SK-N-SH (cell line): ENCODE results near the gene ARMC3. TPM values are rescaled to one million over a fixed set of nuclear protein-coding genes. Genes with fewer than 3 reads are reported as not detected.
"Not testable (repeated sequence)": the region's sequence is repeated elsewhere in the genome, so short reads cannot be mapped to it uniquely, and the experiment has no call there.

Source experiments
- CTCF ChIA-PET: fragments of 300-600, 350-600 bp; formaldehyde crosslinking; extraction: SDS; loops from one replicate; lab custom pipeline; 2021; lab: Yijun Ruan, JAX
- POLR2A ChIA-PET: fragments of 350-600 bp; sonication (Branson Sonifier 250); formaldehyde crosslinking; extraction: SDS; loops from one replicate; lab custom pipeline; 2020; ENCODE audit warnings: antibody characterized with exemption, inconsistent platforms; lab: Yijun Ruan, JAX
- DNase-seq: peaks from one replicate; pipeline ENCODE4 v3.0.0; 2012
- H2AFZ ChIP-seq: fragments of 200-600 bp; sonication (generic); 2 replicates; pipeline ENCODE4 v1.8.1; 2016; ENCODE audit warnings: antibody characterized with exemption, mild to moderate bottlenecking, low read depth
- H3F3A ChIP-seq: fragments of 200-600 bp; sonication (generic); replicated peaks from 2 replicates; pipeline ENCODE3; 2016; ENCODE audit warnings: antibody characterized with exemption, mild to moderate bottlenecking; ENCODE audit not compliant: insufficient read depth
- H3K27ac ChIP-seq, 2 experiments: fragments of 200-500 bp in 1 of 2; fragments of 200-600 bp in 1 of 2; sonication (Bioruptor generic) in 1 of 2; sonication (generic), shearing (Covaris generic) in 1 of 2; 2 replicates each; pipeline versions ENCODE4 v1.5.1 to v1.6.1; 2014 to 2016; ENCODE audit warnings: low read depth in 2 of 2, inconsistent platforms in 1 of 2, low read length in 1 of 2, mild to moderate bottlenecking in 1 of 2, mixed read lengths in 1 of 2
- H3K27me3 ChIP-seq: fragments of 200-600 bp; sonication (generic), shearing (Covaris generic); 2 replicates; pipeline ENCODE4 v1.6.1; 2016; ENCODE audit warnings: mixed run types; ENCODE audit not compliant: insufficient read depth
- H3K36me3 ChIP-seq, 2 experiments: fragments of 200-500 bp in 1 of 2; fragments of 200-600 bp in 1 of 2; sonication (Bioruptor generic) in 1 of 2; sonication (generic) in 1 of 2; replicated peaks in 1 of 2; 2 replicates each; pipeline versions ENCODE3 to v1.5.1; 2014 to 2016; ENCODE audit warnings: low read length in 1 of 2, mild to moderate bottlenecking in 1 of 2; ENCODE audit not compliant: insufficient read depth in 2 of 2, control insufficient read depth in 1 of 2
- H3K4me1 ChIP-seq, 2 experiments: fragments of 200-500 bp in 1 of 2; fragments of 200-600 bp in 1 of 2; sonication (Bioruptor generic) in 1 of 2; sonication (generic), shearing (Covaris generic) in 1 of 2; 2 replicates each; pipeline versions ENCODE4 v1.5.1 to v1.6.1; 2014 to 2016; ENCODE audit warnings: low read depth in 1 of 2, low read length in 1 of 2, mixed run types in 1 of 2; ENCODE audit not compliant: insufficient read depth in 2 of 2, control insufficient read depth in 1 of 2
- H3K4me2 ChIP-seq: fragments of 200-600 bp; sonication (generic), shearing (Covaris generic); 2 replicates; pipeline ENCODE4 v1.6.1; 2017; ENCODE audit warnings: mixed run types
- H3K4me3 ChIP-seq, 2 experiments: fragments of 200-500 bp in 1 of 2; fragments of 200-600 bp in 1 of 2; sonication (Bioruptor generic) in 1 of 2; sonication (generic), shearing (Covaris generic) in 1 of 2; 2 replicates each; pipeline versions ENCODE4 v1.5.1 to v1.8.1; 2014 to 2016; ENCODE audit warnings: low read depth in 2 of 2, inconsistent platforms in 1 of 2, low read length in 1 of 2, mild to moderate bottlenecking in 1 of 2, mixed read lengths in 1 of 2, moderate library complexity in 1 of 2
- H3K79me2 ChIP-seq: fragments of 200-600 bp; sonication (generic); 2 replicates; pipeline ENCODE4 v1.8.1; 2017; ENCODE audit warnings: mild to moderate bottlenecking; ENCODE audit not compliant: insufficient read depth
- H3K9ac ChIP-seq: fragments of 200-600 bp; sonication (generic); 2 replicates; pipeline ENCODE4 v1.6.1; 2017; ENCODE audit warnings: mixed run types
- H3K9me2 ChIP-seq: fragments of 200-600 bp; sonication (generic); 2 replicates; pipeline ENCODE4 v1.6.1; 2017; ENCODE audit warnings: mixed run types
- H3K9me3 ChIP-seq: fragments of 200-600 bp; sonication (generic); 2 replicates; pipeline ENCODE4 v1.6.1; 2017; ENCODE audit warnings: mixed run types, mild to moderate bottlenecking, moderate library complexity
- H4K20me1 ChIP-seq: fragments of 200-600 bp; sonication (generic); 2 replicates; pipeline ENCODE4 v1.6.1; 2017; ENCODE audit warnings: mild to moderate bottlenecking, mixed run types; ENCODE audit not compliant: insufficient read depth
- CHD2 ChIP-seq: fragments of 150-350 bp; IDR thresholded peaks from 2 replicates; pipeline ENCODE4 v1.6.1; 2018; ENCODE audit warnings: low read length; ENCODE audit not compliant: partially characterized antibody
- CTCF ChIP-seq: fragments of 200-600 bp; sonication (generic); IDR thresholded peaks from 2 replicates; pipeline ENCODE4 v1.6.1; 2017; ENCODE audit warnings: antibody characterized with exemption, mild to moderate bottlenecking, moderate library complexity
- FOXJ3 ChIP-seq: sonication (generic); formaldehyde crosslinking; IDR thresholded peaks from 2 replicates; pipeline ENCODE4 v1.5.1; 2020; ENCODE audit warnings: mild to moderate bottlenecking, missing genetic modification reagents
- GABPA ChIP-seq: IDR thresholded peaks from 2 replicates; pipeline ENCODE4 v1.4.0; 2012; ENCODE audit warnings: low read depth, mild to moderate bottlenecking
- GATA2 ChIP-seq: sonication (generic); formaldehyde crosslinking; IDR thresholded peaks from 2 replicates; pipeline ENCODE4 v1.5.0; 2020; ENCODE audit warnings: mild to moderate bottlenecking, missing genetic modification reagents
- MEF2A ChIP-seq: IDR thresholded peaks from 2 replicates; pipeline ENCODE4 v1.4.0; 2012; ENCODE audit warnings: low read depth, borderline replicate concordance
- NRF1 ChIP-seq: IDR thresholded peaks from 2 replicates; pipeline ENCODE4 v1.6.1; 2012; ENCODE audit warnings: low read depth, mild to moderate bottlenecking, low read length
- RCOR1 ChIP-seq: fragments of 150-350 bp; IDR thresholded peaks from 2 replicates; pipeline ENCODE4 v1.6.1; 2017; ENCODE audit warnings: antibody characterized with exemption, low read length
- RFX5 ChIP-seq: IDR thresholded peaks from 2 replicates; pipeline ENCODE4 v1.6.1; 2012; ENCODE audit warnings: mild to moderate bottlenecking, improper control_type of control experiment, low read length
- SMC3 ChIP-seq: IDR thresholded peaks from 2 replicates; pipeline ENCODE4 v1.6.1; 2012; ENCODE audit warnings: low read depth, low read length, improper control_type of control experiment
- TCF12 ChIP-seq: IDR thresholded peaks from 2 replicates; pipeline ENCODE4 v1.4.0; 2012
- YY1 ChIP-seq: IDR thresholded peaks from 2 replicates; pipeline ENCODE4 v1.4.0; 2012; ENCODE audit warnings: low read depth, mild to moderate bottlenecking
- WGBS: methylation state at CpG from one replicate; pipeline ENCODE4 v1.1.6; 2017; ENCODE audit warnings: low lambda C conversion rate; 5-methylcytosine and 5-hydroxymethylcytosine counted together
- polyA plus RNA-seq, 3 experiments: library from polyadenylated mRNA; depleted of rRNA; stranded (reverse); fragments of >200 nt; gene quantifications; 2 replicates each; pipeline ENCODE4 v1.2.3, GENCODE V29; 2012
- TF ChIP-seq, protein P1 (sequence below): fragments of 150-350 bp; IDR thresholded peaks from 2 replicates; pipeline ENCODE4 v1.6.1; 2017; ENCODE audit warnings: antibody characterized with exemption, low read length, low read depth, borderline replicate concordance
- TF ChIP-seq, protein P2 (sequence below): IDR thresholded peaks from 2 replicates; pipeline ENCODE4 v1.4.0; 2012; ENCODE audit warnings: low read depth, borderline replicate concordance

ARMC3 gene
- polyA plus RNA-seq, 1 of the 3 experiments (the other 2 are of a cell fraction) = not detected

DNA sequence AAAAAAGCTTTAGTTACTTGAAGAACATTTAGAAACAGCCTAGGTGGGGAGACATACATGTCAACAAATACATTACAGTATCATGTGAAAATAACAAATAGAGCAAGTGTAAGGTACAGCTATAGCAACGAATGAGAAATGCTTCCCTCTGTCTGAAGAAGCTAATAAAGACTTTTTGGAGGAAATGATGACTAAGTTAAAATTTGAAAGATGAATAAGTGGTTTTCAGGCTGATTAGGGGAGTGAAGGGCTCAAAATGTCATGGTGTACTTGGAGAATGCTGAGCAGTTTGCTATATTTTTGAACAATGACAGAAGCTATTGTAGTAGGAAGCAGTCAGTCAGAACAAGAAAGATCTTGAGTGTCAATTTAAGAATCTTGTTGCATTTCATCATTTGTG, 2.8 kb upstream of the ARMC3 start (continued):
- no peak for TF ChIP-seq RCOR1
- no peak for TF ChIP-seq MEF2A
- TF ChIP-seq GABPA = no peak
- TF ChIP-seq, all 33 proteins: peak for 0

DNA sequence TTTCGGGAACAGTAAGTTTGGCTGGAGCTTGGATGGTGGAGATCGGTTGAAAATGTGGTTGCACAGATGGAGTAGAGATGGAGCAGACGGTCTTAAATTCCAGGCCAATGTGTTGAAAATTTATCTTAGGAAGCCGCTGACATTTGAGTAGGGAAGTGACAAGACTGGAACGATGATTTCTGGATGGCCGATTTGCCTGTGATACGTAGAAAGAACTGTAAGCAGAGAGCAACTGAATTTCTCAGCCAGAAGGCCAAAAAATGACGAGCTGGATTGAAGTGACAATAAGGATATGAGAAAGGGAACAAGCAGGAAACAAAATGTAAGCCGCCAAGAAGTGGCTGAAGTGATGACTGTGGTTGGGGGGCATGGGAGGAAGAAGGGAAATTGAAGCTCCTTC, 687 bp upstream of the ARMC3 start:
- Histone ChIP-seq H3K36me3 (no peaks in the 10 kb centered on the region), H3K9me3 (no peaks in the 10 kb centered on the region), H3F3A (no peaks in the 10 kb centered on the region), H3K9me2 (no peaks in the 10 kb centered on the region), H3K4me1 (peaks cover 0 to 3% of the 10 kb centered on the region in 2 experiments; a peak in 2 of 4 replicates), H3K79me2 (no peaks in the 10 kb centered on the region), H3K4me3 (no peak overlapping the region), H4K20me1 (no peaks in the 10 kb centered on the region), H3K4me2 (no peak overlapping the region), H3K27ac (no peak overlapping the region), H2AFZ (peak overlapping the region; percentile 56; the same call in 1 of the 2 replicates), H3K9ac (no peak overlapping the region), H3K27me3 (no peaks in the 10 kb centered on the region)
- no peak for DNase-seq
- WGBS = 85% methylated on average over 9 of the region's 9 CpGs
- TF ChIP-seq MEF2A (no peak), RFX5 (no peak), YY1 (no peak), CTCF (no peak), CHD2 (no peak), SMC3 (no peak), FOXJ3 (CRISPR knock-in tag) (no peak), NRF1 (no peak), GATA2 (CRISPR knock-in tag) (no peak), TCF12 (no peak)
- TF ChIP-seq, protein P1, sequence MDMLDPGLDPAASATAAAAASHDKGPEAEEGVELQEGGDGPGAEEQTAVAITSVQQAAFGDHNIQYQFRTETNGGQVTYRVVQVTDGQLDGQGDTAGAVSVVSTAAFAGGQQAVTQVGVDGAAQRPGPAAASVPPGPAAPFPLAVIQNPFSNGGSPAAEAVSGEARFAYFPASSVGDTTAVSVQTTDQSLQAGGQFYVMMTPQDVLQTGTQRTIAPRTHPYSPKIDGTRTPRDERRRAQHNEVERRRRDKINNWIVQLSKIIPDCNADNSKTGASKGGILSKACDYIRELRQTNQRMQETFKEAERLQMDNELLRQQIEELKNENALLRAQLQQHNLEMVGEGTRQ = no peak
- TF ChIP-seq, protein P2, sequence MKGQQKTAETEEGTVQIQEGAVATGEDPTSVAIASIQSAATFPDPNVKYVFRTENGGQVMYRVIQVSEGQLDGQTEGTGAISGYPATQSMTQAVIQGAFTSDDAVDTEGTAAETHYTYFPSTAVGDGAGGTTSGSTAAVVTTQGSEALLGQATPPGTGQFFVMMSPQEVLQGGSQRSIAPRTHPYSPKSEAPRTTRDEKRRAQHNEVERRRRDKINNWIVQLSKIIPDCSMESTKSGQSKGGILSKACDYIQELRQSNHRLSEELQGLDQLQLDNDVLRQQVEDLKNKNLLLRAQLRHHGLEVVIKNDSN = no peak
- POLR2A ChIA-PET = no interaction called here
- CTCF ChIA-PET = interaction anchor here (0.8 kb wide), 1 partner anchor 14 kb away, joined by 3 read pairs; no protein-coding TSS in a partner anchor

GRCh38 chr10:22929053-22929452, 1.2 kb downstream of the ARMC3 start:
- H3K36me3 ChIP-seq, H3K9ac ChIP-seq, H2AFZ ChIP-seq, H3K27ac ChIP-seq, H3F3A ChIP-seq, H3K79me2 ChIP-seq, H3K4me2 ChIP-seq, H3K9me3 ChIP-seq, H4K20me1 ChIP-seq, H3K9me2 ChIP-seq, H3K4me1 ChIP-seq, DNase-seq, POLR2A ChIA-PET, H3K27me3 ChIP-seq, H3K4me3 ChIP-seq: not testable (repeated sequence)
- CTCF ChIA-PET = interaction anchor here (1.2 kb wide), 1 partner anchor 36 kb away, joined by 3 read pairs; no protein-coding TSS in a partner anchor
- WGBS = 85% methylated on average over 4 of the region's 4 CpGs
